ENCODE data around the gene CCDC186.

GRCh38 chr10:114142018-114142417 lies 32.0 kb downstream of the CCDC186 start:
- TF ChIP-seq POLR2A (IDR thresholded peaks at IDR 0.05; ENCODE audit: low read depth, low read length) (no peak), TAF1 (IDR thresholded peaks at IDR 0.05; ENCODE audit: borderline replicate concordance, low read depth, low read length) (no peak), POLR2AphosphoS5 (IDR thresholded peaks at IDR 0.05; ENCODE audit: low read depth, low read length) (no peak)

All from GM12892 (cell line).